Mammary epithelial cell (primary cell): ENCODE results near the gene ATP5F1D.

Source experiments
- EZH2 ChIP-seq: IDR thresholded peaks from 2 replicates; pipeline ENCODE4 v1.6.1; 2012; ENCODE audit warnings: low read length, inconsistent platforms, borderline replicate concordance
- TF ChIP-seq, protein P1 (sequence below), 2 donors: IDR thresholded peaks in 1 of 2; conservative IDR thresholded peaks in 1 of 2; 2 replicates each; pipeline ENCODE4 v1.5.1; 2011 to 2012; ENCODE audit warnings: inconsistent platforms in 2 of 2, low read length in 2 of 2, mild to moderate bottlenecking in 2 of 2, control low read depth in 1 of 2, low read depth in 1 of 2; ENCODE audit not compliant: insufficient read depth in 1 of 2; ENCODE audit errors: extremely low read depth in 1 of 2

- TF ChIP-seq, protein P1, sequence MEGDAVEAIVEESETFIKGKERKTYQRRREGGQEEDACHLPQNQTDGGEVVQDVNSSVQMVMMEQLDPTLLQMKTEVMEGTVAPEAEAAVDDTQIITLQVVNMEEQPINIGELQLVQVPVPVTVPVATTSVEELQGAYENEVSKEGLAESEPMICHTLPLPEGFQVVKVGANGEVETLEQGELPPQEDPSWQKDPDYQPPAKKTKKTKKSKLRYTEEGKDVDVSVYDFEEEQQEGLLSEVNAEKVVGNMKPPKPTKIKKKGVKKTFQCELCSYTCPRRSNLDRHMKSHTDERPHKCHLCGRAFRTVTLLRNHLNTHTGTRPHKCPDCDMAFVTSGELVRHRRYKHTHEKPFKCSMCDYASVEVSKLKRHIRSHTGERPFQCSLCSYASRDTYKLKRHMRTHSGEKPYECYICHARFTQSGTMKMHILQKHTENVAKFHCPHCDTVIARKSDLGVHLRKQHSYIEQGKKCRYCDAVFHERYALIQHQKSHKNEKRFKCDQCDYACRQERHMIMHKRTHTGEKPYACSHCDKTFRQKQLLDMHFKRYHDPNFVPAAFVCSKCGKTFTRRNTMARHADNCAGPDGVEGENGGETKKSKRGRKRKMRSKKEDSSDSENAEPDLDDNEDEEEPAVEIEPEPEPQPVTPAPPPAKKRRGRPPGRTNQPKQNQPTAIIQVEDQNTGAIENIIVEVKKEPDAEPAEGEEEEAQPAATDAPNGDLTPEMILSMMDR (conservative IDR thresholded peaks at IDR 0.05 in 1 of 2, IDR thresholded peaks at IDR 0.05 in 1 of 2; ENCODE audit: extremely low read depth in 1 of 2, insufficient read depth in 1 of 2, low read depth in 1 of 2, low read length in 2 of 2): no peak
- TF ChIP-seq EZH2: no peak
Measured at GRCh38 chr19:1262623-1263123, 21.1 kb downstream of the ATP5F1D start.
